Neural cell (in vitro differentiated cells): ENCODE results near the gene ZFYVE1. TPM values are rescaled to one million over a fixed set of nuclear protein-coding genes. Genes with fewer than 3 reads are reported as not detected.

Experiments used
- H2AFZ ChIP-seq: fragments of 200-600, 300-800 bp; sonication (generic), shearing (Covaris generic); 2 replicates; pipeline ENCODE4 v1.6.0; 2014; ENCODE audit warnings: low read depth, mild to moderate bottlenecking, antibody characterized with exemption, low read length, moderate library complexity
- H3F3A ChIP-seq: fragments of 200-600 bp; shearing (Covaris generic); 2 replicates; pipeline ENCODE4 v1.6.1; 2016; ENCODE audit warnings: mild to moderate bottlenecking, moderate library complexity, mixed read lengths, antibody characterized with exemption, low read length; ENCODE audit not compliant: insufficient read depth, poor library complexity, severe bottlenecking
- H3K27ac ChIP-seq: fragments of 200-600, 300-800 bp; sonication (generic), shearing (Covaris generic); 2 replicates; pipeline ENCODE4 v1.5.1; 2014; ENCODE audit warnings: mild to moderate bottlenecking, low read length, moderate library complexity
- H3K27me3 ChIP-seq: fragments of 300-800, 200-600 bp; sonication (generic), shearing (Covaris generic); 2 replicates; pipeline ENCODE4 v1.6.0; 2014; ENCODE audit warnings: mild to moderate bottlenecking, low read depth, low read length, moderate library complexity; ENCODE audit not compliant: insufficient read depth
- H3K36me3 ChIP-seq: fragments of 300-800, 200-600 bp; sonication (generic), shearing (Covaris generic); 2 replicates; pipeline ENCODE4 v1.5.1; 2014; ENCODE audit warnings: mild to moderate bottlenecking, antibody characterized with exemption, low read length, moderate library complexity; ENCODE audit not compliant: insufficient read depth
- H3K4me2 ChIP-seq: fragments of 300-800, 200-600 bp; sonication (generic), shearing (Covaris generic); 2 replicates; pipeline ENCODE4 v1.6.0; 2014; ENCODE audit warnings: mild to moderate bottlenecking, low read length
- H3K4me3 ChIP-seq: fragments of 300-800, 200-600 bp; sonication (generic), shearing (Covaris generic); 2 replicates; pipeline ENCODE4 v1.5.1; 2014; ENCODE audit warnings: mild to moderate bottlenecking, low read length, moderate library complexity
- H3K79me2 ChIP-seq: fragments of 200-600 bp; shearing (Covaris generic); replicated peaks from 2 replicates; pipeline ENCODE4 v1.6.0; 2014; ENCODE audit warnings: mild to moderate bottlenecking, low read length, moderate library complexity; ENCODE audit not compliant: insufficient read depth
- H3K9ac ChIP-seq: fragments of 300-800, 200-600 bp; sonication (generic), shearing (Covaris generic); 2 replicates; pipeline ENCODE4 v1.6.1; 2016; ENCODE audit warnings: mild to moderate bottlenecking, low read length, mixed read lengths
- H3K9me2 ChIP-seq: fragments of 200-600 bp; shearing (Covaris generic); 2 replicates; pipeline ENCODE4 v1.6.1; 2016; ENCODE audit warnings: mild to moderate bottlenecking, low read length, mixed read lengths; ENCODE audit not compliant: insufficient read depth
- H3K9me3 ChIP-seq: fragments of 200-600, 300-800 bp; sonication (generic), shearing (Covaris generic); 2 replicates; pipeline ENCODE4 v1.6.1; 2016; ENCODE audit warnings: mild to moderate bottlenecking, mixed run types, low read length, moderate library complexity, mixed read lengths
- H4K20me1 ChIP-seq: fragments of 200-600 bp; shearing (Covaris generic); 2 replicates; pipeline ENCODE4 v1.6.1; 2016; ENCODE audit warnings: mild to moderate bottlenecking, mixed run types; ENCODE audit not compliant: insufficient read depth
- CTCF ChIP-seq: fragments of 450-650 bp; IDR thresholded peaks from 2 replicates; pipeline ENCODE4 v1.5.1; 2014; ENCODE audit warnings: antibody characterized with exemption, mild to moderate bottlenecking, moderate library complexity; ENCODE audit not compliant: poor library complexity, severe bottlenecking
- EP300 ChIP-seq: fragments of 450-650 bp; conservative IDR thresholded peaks from 2 replicates; pipeline ENCODE4 v1.6.1; 2014; ENCODE audit warnings: antibody characterized with exemption, mild to moderate bottlenecking, moderate library complexity; ENCODE audit not compliant: poor library complexity, severe bottlenecking
- EZH2 ChIP-seq: fragments of 200-600, 300-800 bp; shearing (Covaris generic), sonication (generic); IDR thresholded peaks from 2 replicates; pipeline ENCODE4 v1.6.1; 2014; ENCODE audit warnings: antibody characterized with exemption, low read length, borderline replicate concordance, mild to moderate bottlenecking; ENCODE audit not compliant: insufficient read depth, poor library complexity, severe bottlenecking
- MXI1 ChIP-seq: fragments of 450-650 bp; conservative IDR thresholded peaks from 2 replicates; pipeline ENCODE4 v1.6.1; 2014; ENCODE audit warnings: antibody characterized with exemption, mild to moderate bottlenecking; ENCODE audit not compliant: poor library complexity, severe bottlenecking
- POLR2AphosphoS5 ChIP-seq: IDR thresholded peaks from 2 replicates; pipeline ENCODE4 v1.6.1; 2012
- RAD21 ChIP-seq: fragments of 450-650 bp; conservative IDR thresholded peaks from 2 replicates; pipeline ENCODE4 v1.6.1; 2014; ENCODE audit warnings: antibody characterized with exemption, mild to moderate bottlenecking, moderate library complexity
- SMC3 ChIP-seq: fragments of 450-650 bp; conservative IDR thresholded peaks from 2 replicates; pipeline ENCODE4 v1.6.1; 2014; ENCODE audit warnings: antibody characterized with exemption, mild to moderate bottlenecking, moderate library complexity; ENCODE audit not compliant: poor library complexity
- TAF1 ChIP-seq: IDR thresholded peaks from 2 replicates; pipeline ENCODE4 v1.6.1; 2012; ENCODE audit warnings: low read depth
- polyA plus RNA-seq: library from polyadenylated mRNA; depleted of rRNA; stranded (reverse); fragments of >200 nt; gene quantifications from 2 replicates; pipeline ENCODE4 v1.2.3, GENCODE V29; 2014
- TF ChIP-seq, protein P1 (sequence below): IDR thresholded peaks from 2 replicates; pipeline ENCODE4 v1.6.1; 2012; ENCODE audit warnings: borderline replicate concordance

The ZFYVE1 gene
- polyA plus RNA-seq, 1 donor from 2014 or later: 13.1 TPM

DNA sequence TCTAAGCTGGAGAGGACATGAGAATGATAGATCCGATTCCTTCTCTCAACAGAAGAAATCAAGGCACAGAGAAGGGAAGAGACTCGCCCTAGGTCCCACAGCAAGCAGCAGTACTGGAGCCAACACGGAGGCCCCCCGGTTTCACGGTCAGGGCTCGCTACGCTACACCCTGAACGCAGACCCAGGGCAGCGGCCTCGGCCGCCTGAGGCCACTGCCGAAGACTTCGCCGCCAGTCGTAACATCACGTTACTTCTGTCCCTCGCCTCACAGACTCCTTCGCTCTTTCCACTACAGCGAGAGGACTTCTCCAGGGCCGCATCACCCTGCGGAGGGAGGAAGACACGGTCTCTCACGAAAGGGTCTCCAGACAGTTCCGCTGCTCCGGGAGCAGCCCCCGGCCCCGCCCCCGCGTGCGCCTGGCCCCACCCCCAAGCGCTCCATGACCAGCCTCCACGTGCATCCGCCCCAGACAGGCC, 101.1 kb downstream of the ZFYVE1 start:
- H3K27ac ChIP-seq: no peak overlapping the region
- peak overlapping the region; percentile 35 for H3K4me2 ChIP-seq
- peak overlapping the region; percentile 74 for H2AFZ ChIP-seq
- no peaks in the 10 kb centered on the region for H3K27me3 ChIP-seq
- no peaks in the 10 kb centered on the region for H3K9me2 ChIP-seq
- no peak for TF ChIP-seq POLR2AphosphoS5
- TF ChIP-seq SMC3: no peak
- no peak for TF ChIP-seq CTCF
- no peak for TF ChIP-seq EZH2
- no peak for TF ChIP-seq EP300
- no peak for TF ChIP-seq MXI1
- no peak for TF ChIP-seq TAF1
- no peak for TF ChIP-seq RAD21
- TF ChIP-seq, protein P1, sequence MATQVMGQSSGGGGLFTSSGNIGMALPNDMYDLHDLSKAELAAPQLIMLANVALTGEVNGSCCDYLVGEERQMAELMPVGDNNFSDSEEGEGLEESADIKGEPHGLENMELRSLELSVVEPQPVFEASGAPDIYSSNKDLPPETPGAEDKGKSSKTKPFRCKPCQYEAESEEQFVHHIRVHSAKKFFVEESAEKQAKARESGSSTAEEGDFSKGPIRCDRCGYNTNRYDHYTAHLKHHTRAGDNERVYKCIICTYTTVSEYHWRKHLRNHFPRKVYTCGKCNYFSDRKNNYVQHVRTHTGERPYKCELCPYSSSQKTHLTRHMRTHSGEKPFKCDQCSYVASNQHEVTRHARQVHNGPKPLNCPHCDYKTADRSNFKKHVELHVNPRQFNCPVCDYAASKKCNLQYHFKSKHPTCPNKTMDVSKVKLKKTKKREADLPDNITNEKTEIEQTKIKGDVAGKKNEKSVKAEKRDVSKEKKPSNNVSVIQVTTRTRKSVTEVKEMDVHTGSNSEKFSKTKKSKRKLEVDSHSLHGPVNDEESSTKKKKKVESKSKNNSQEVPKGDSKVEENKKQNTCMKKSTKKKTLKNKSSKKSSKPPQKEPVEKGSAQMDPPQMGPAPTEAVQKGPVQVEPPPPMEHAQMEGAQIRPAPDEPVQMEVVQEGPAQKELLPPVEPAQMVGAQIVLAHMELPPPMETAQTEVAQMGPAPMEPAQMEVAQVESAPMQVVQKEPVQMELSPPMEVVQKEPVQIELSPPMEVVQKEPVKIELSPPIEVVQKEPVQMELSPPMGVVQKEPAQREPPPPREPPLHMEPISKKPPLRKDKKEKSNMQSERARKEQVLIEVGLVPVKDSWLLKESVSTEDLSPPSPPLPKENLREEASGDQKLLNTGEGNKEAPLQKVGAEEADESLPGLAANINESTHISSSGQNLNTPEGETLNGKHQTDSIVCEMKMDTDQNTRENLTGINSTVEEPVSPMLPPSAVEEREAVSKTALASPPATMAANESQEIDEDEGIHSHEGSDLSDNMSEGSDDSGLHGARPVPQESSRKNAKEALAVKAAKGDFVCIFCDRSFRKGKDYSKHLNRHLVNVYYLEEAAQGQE: no peak
- peak overlapping the region; percentile 38 for H3K9ac ChIP-seq
- no peaks in the 10 kb centered on the region for H3K79me2 ChIP-seq
- H3K4me3 ChIP-seq: peak overlapping the region; percentile 99
- H3K36me3 ChIP-seq: no peaks in the 10 kb centered on the region
- no peaks in the 10 kb centered on the region for H4K20me1 ChIP-seq
- no peaks in the 10 kb centered on the region for H3K9me3 ChIP-seq
- H3F3A ChIP-seq: no peaks in the 10 kb centered on the region

DNA sequence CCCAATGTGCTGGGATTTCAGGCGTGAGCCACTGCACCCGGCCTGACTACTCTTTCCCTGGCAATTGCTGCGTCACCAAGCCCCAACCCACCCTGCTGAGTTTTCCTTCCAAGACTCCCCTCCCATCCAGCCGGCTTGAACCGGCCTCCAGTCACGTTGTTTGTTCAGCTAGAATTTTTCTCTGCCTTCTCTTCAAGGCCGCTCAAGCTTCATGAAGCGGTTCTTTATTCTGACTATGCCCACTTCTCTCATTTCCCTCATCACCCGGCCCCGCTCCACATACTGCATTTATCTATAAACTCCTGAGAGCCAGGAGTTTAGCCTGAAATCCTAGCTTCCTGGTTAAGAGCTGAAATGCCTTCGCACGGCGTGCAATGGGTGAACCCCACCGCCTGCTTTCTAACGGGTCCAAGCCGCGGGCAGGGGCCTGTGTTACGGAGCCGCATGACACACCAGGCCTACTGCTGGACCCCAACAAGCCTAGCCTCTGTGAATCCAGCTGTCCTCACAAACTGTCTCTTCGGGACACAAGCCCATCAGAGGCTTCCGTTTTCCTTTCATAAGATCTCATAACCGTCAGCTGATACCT, 101.6 kb downstream of the ZFYVE1 start:
- Histone ChIP-seq H3K27me3 (no peaks in the 10 kb centered on the region), H2AFZ (no peak overlapping the region), H3K9me3 (no peaks in the 10 kb centered on the region), H3K9ac (no peak overlapping the region), H3K9me2 (no peaks in the 10 kb centered on the region), H3K4me2 (peak overlapping the region; percentile 35), H3F3A (no peaks in the 10 kb centered on the region), H3K4me3 (peak overlapping the region; percentile 99), H3K36me3 (no peaks in the 10 kb centered on the region), H3K27ac (no peak overlapping the region), H3K79me2 (no peaks in the 10 kb centered on the region), H4K20me1 (no peaks in the 10 kb centered on the region)
- no peak for TF ChIP-seq RAD21
- TF ChIP-seq SMC3: no peak
- TF ChIP-seq TAF1: no peak
- no peak for TF ChIP-seq EP300
- TF ChIP-seq MXI1: no peak
- TF ChIP-seq, protein P1: no peak
- TF ChIP-seq POLR2AphosphoS5: no peak
- TF ChIP-seq CTCF: no peak
- TF ChIP-seq EZH2: no peak
